Esophagus muscularis mucosa (tissue), 4 donors: ENCODE measurements around the gene NELL1. TPM values are rescaled to one million over a fixed set of nuclear protein-coding genes. Genes with fewer than 3 reads are reported as not detected.

Experiments used
- DNase-seq: peaks from one replicate; pipeline ENCODE4 v3.0.0-alpha.2; 2017; ENCODE audit errors: extremely low spot score
- H3K27ac ChIP-seq, 4 donors: fragments of 200-600 bp; sonication (generic); replicated peaks in 1 of 4; 1 replicate in 3 of 4; 2 replicates in 1 of 4; pipeline ENCODE4 v1.5.1; 2016 to 2019; ENCODE audit warnings: mild to moderate bottlenecking in 1 of 4
- H3K27me3 ChIP-seq, 4 donors: fragments of 200-600 bp; sonication (generic); one replicate each; pipeline versions ENCODE4 v1.5.1 to v1.6.0; 2016 to 2019
- H3K36me3 ChIP-seq, 4 donors: fragments of 200-600 bp; sonication (generic); one replicate each; pipeline ENCODE4 v1.5.1; 2016 to 2019
- H3K4me1 ChIP-seq, 4 donors: fragments of 200-600 bp; sonication (generic); one replicate each; pipeline ENCODE4 v1.5.1; 2016 to 2019
- H3K4me3 ChIP-seq, 4 donors: fragments of 200-600 bp; sonication (generic); 1 replicate in 2 of 4; 2 replicates in 2 of 4; pipeline ENCODE4 v1.5.1; 2016 to 2019; ENCODE audit warnings: mild to moderate bottlenecking in 4 of 4, moderate library complexity in 1 of 4
- H3K9me3 ChIP-seq, 4 donors: fragments of 200-600 bp; sonication (generic); 1 replicate in 3 of 4; 2 replicates in 1 of 4; pipeline ENCODE4 v1.5.1; 2016 to 2019
- CTCF ChIP-seq, 3 experiments: fragments of 200-600 bp in 2 of 3; fragments of 450-650 bp in 1 of 3; sonication (generic) in 2 of 3; IDR thresholded peaks; one replicate each; pipeline ENCODE4 v1.5.1; 2017 to 2019; ENCODE audit warnings: antibody characterized with exemption in 3 of 3, mild to moderate bottlenecking in 2 of 3, moderate library complexity in 1 of 3
- EP300 ChIP-seq: sonication (generic); formaldehyde crosslinking; IDR thresholded peaks from one replicate; pipeline ENCODE4 v1.6.1; 2017; ENCODE audit warnings: antibody characterized with exemption
- POLR2A ChIP-seq: fragments of 450-650 bp; IDR thresholded peaks from one replicate; pipeline ENCODE4 v1.6.1; 2017; ENCODE audit warnings: antibody characterized with exemption, moderate library complexity, mild to moderate bottlenecking, low read depth
- POLR2AphosphoS5 ChIP-seq, 2 donors: sonication (generic); formaldehyde crosslinking; IDR thresholded peaks; one replicate each; pipeline ENCODE4 v1.6.1; 2017; ENCODE audit warnings: antibody characterized with exemption in 2 of 2
- WGBS: methylation state at CpG from one replicate; pipeline ENCODE4 v1.1.5; 2018; 5-methylcytosine and 5-hydroxymethylcytosine counted together
- intact Hi-C: fragments of 100-400 bp; cut with DNase I; formaldehyde crosslinking; loops from one replicate; pipeline ENCODE4 v1.15.1; 2023
- total RNA-seq, 4 donors: library from RNA; depleted of rRNA; stranded (reverse); fragments of >200 nt; gene quantifications; one replicate each; pipeline versions ENCODE4 v1.1.0 to v1.2.1, GENCODE V29; 2016

Gene NELL1
- total RNA-seq, 4 donors from 2014 or later = 0.65 to 2.7 (median 0.90) TPM

GRCh38 chr11:21405422-21405821 is 736.0 kb downstream of the NELL1 start:
- H3K4me3 ChIP-seq = no peak overlapping the region
- intact Hi-C loops = no loop called here
- H3K4me1 ChIP-seq = peaks cover 0 to 5% (median 0%) of the 10 kb centered on the region in 4 donors
- 48% methylated on average over 1 of the region's 1 CpG for WGBS
- H3K27me3 ChIP-seq = no peaks in the 10 kb centered on the region
- no peak overlapping the region for H3K27ac ChIP-seq
- H3K36me3 ChIP-seq = no peaks in the 10 kb centered on the region
- TF ChIP-seq POLR2AphosphoS5 (IDR thresholded peaks at IDR 0.05) (no peak), POLR2A (no peak)
- no peaks in the 10 kb centered on the region for H3K9me3 ChIP-seq
- no peak for DNase-seq

- Histone ChIP-seq H3K27ac (no peak overlapping the region), H3K27me3 (no peaks in the 10 kb centered on the region), H3K4me1 (peaks cover 0 to under 1% (median 0%) of the 10 kb centered on the region in 4 donors), H3K36me3 (no peaks in the 10 kb centered on the region), H3K9me3 (no peaks in the 10 kb centered on the region), H3K4me3 (no peak overlapping the region)
- no peak for TF ChIP-seq POLR2A
- no peak for TF ChIP-seq POLR2AphosphoS5 (IDR thresholded peaks at IDR 0.05)
- no peak for TF ChIP-seq CTCF (IDR thresholded peaks at IDR 0.05)
- no peak for TF ChIP-seq EP300
- no peak for DNase-seq
- intact Hi-C loops = no loop called here
- WGBS = 53% methylated on average over 5 of the region's 5 CpGs
These were observed 741.1 kb downstream of the NELL1 start for GRCh38 chr11:21410513-21410912.

- H3K27ac ChIP-seq = no peak overlapping the region
- no peak for DNase-seq
- no peak overlapping the region for H3K4me3 ChIP-seq
- H3K36me3 ChIP-seq = no peaks in the 10 kb centered on the region
- 74% methylated on average over 1 of the region's 1 CpG for WGBS
- TF ChIP-seq POLR2A (no peak), CTCF (IDR thresholded peaks at IDR 0.05) (no peak), POLR2AphosphoS5 (IDR thresholded peaks at IDR 0.05) (no peak), EP300 (no peak)
- no peaks in the 10 kb centered on the region for H3K9me3 ChIP-seq
- H3K27me3 ChIP-seq = no peaks in the 10 kb centered on the region
- no peaks in the 10 kb centered on the region for H3K4me1 ChIP-seq
- intact Hi-C loops = no loop called here
These were observed 741.7 kb downstream of the NELL1 start for GRCh38 chr11:21411104-21411503.

- no peak for DNase-seq
- Histone ChIP-seq H3K27ac (no peak overlapping the region), H3K27me3 (no peaks in the 10 kb centered on the region), H3K4me1 (no peaks in the 10 kb centered on the region), H3K4me3 (no peak overlapping the region), H3K9me3 (no peaks in the 10 kb centered on the region), H3K36me3 (no peaks in the 10 kb centered on the region)
- WGBS = 81% methylated on average over 1 of the region's 1 CpG
- TF ChIP-seq POLR2AphosphoS5 (IDR thresholded peaks at IDR 0.05) (no peak), POLR2A (no peak), EP300 (no peak), CTCF (IDR thresholded peaks at IDR 0.05) (no peak)
- intact Hi-C loops = no loop called here
These were observed 742.2 kb downstream of the NELL1 start for GRCh38 chr11:21411597-21411996.

GRCh38 chr11:21412652-21413383 is 743.4 kb downstream of the NELL1 start:
- H3K4me1 ChIP-seq = no peaks in the 10 kb centered on the region
- no peak overlapping the region for H3K27ac ChIP-seq
- no peaks in the 10 kb centered on the region for H3K9me3 ChIP-seq
- no peaks in the 10 kb centered on the region for H3K36me3 ChIP-seq
- no peak overlapping the region for H3K4me3 ChIP-seq
- H3K27me3 ChIP-seq = no peaks in the 10 kb centered on the region
- WGBS = 61% methylated on average over 5 of the region's 5 CpGs
- TF ChIP-seq EP300 = no peak
- no peak for TF ChIP-seq POLR2AphosphoS5 (IDR thresholded peaks at IDR 0.05)
- TF ChIP-seq CTCF (IDR thresholded peaks at IDR 0.05) = no peak
- no peak for TF ChIP-seq POLR2A
- no peak for DNase-seq
- intact Hi-C loops = no loop called here
